Lower lobe of right lung (tissue), 2 donors: ENCODE data around the gene GOLGA3. TPM values are rescaled to one million over a fixed set of nuclear protein-coding genes. Genes with fewer than 3 reads are reported as not detected.
A peak's percentile ranks its signal among the peaks of the same experiment; 100 is the strongest.

ENCODE experiments used
- ATAC-seq, 2 donors: fragments of 200-7000 bp; cut with Tn5 transposase; one replicate each; pipeline ENCODE4 v1.9.1; 2020 to 2022; ENCODE audit warnings: mild to moderate bottlenecking in 2 of 2, moderate library complexity in 2 of 2
- DNase-seq: peaks from one replicate; pipeline ENCODE4 v3.0.0-alpha.2; 2020
- H3K27ac ChIP-seq: fragments of 200-600 bp; one replicate; pipeline ENCODE4 v1.8.0; 2022
- H3K27me3 ChIP-seq: fragments of 200-600 bp; one replicate; pipeline ENCODE4 v1.8.0; 2022; ENCODE audit warnings: low read depth
- H3K36me3 ChIP-seq: fragments of 200-600 bp; one replicate; pipeline ENCODE4 v1.8.0; 2022; ENCODE audit warnings: mild to moderate bottlenecking
- H3K4me1 ChIP-seq: fragments of 200-600 bp; one replicate; pipeline ENCODE4 v1.8.0; 2022
- H3K4me3 ChIP-seq: fragments of 200-600 bp; one replicate; pipeline ENCODE4 v1.8.0; 2022; ENCODE audit warnings: mild to moderate bottlenecking
- H3K9me3 ChIP-seq: fragments of 200-600 bp; one replicate; pipeline ENCODE4 v1.8.0; 2022
- intact Hi-C: fragments of 100-400 bp; cut with DNase I; formaldehyde crosslinking; loops from one replicate; pipeline ENCODE4 v1.11.0; 2022
- total RNA-seq: library from RNA; stranded (reverse); fragmentation: NEBNext Ultra II Directional; extraction: Animal tissue kit (Norgen Biotek cat#: 25700); gene quantifications from one replicate; pipeline ENCODE4 v1.2.1, GENCODE V29; 2021
- TF ChIP-seq, protein P1 (sequence below): fragments of 200-600 bp; IDR thresholded peaks from one replicate; pipeline ENCODE4 v1.8.0; 2022; ENCODE audit warnings: antibody characterized with exemption, mild to moderate bottlenecking
- donor health status: DM: no; HTN: yes; CAD: no; lungs with severe emphysema.

Gene GOLGA3
- total RNA-seq, 1 donor from 2014 or later: 59.7 TPM

DNA sequence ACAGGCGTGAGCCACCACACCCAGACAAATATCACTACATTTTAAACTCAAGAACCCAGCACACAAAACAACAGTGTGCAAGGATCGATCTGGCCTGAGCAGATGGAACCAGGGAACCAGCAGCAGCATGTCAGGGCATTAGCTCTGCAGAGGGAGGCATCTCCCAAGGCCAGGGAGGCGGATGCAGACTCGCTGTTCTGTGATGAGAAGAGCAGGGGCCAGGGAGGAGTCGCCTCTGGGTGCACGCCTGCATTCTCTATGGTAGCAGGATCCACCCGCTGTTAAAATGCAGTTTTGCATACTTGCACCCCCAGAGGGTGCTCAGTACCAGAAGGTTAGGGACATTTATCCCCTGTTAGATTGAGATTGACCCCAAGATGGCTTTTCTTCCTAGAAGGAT lies 100.2 kb downstream of the GOLGA3 start:
- no peaks in the 10 kb centered on the region for H3K4me1 ChIP-seq
- no peaks in the 10 kb centered on the region for H3K9me3 ChIP-seq
- TF ChIP-seq, protein P1, sequence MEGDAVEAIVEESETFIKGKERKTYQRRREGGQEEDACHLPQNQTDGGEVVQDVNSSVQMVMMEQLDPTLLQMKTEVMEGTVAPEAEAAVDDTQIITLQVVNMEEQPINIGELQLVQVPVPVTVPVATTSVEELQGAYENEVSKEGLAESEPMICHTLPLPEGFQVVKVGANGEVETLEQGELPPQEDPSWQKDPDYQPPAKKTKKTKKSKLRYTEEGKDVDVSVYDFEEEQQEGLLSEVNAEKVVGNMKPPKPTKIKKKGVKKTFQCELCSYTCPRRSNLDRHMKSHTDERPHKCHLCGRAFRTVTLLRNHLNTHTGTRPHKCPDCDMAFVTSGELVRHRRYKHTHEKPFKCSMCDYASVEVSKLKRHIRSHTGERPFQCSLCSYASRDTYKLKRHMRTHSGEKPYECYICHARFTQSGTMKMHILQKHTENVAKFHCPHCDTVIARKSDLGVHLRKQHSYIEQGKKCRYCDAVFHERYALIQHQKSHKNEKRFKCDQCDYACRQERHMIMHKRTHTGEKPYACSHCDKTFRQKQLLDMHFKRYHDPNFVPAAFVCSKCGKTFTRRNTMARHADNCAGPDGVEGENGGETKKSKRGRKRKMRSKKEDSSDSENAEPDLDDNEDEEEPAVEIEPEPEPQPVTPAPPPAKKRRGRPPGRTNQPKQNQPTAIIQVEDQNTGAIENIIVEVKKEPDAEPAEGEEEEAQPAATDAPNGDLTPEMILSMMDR: no peak
- no peak overlapping the region for H3K27ac ChIP-seq
- ATAC-seq (no peak), DNase-seq (no peak)
- intact Hi-C loops: no loop called here
- no peaks in the 10 kb centered on the region for H3K27me3 ChIP-seq
- peaks cover 84% of the 10 kb centered on the region for H3K36me3 ChIP-seq
- H3K4me3 ChIP-seq: no peak overlapping the region

DNA sequence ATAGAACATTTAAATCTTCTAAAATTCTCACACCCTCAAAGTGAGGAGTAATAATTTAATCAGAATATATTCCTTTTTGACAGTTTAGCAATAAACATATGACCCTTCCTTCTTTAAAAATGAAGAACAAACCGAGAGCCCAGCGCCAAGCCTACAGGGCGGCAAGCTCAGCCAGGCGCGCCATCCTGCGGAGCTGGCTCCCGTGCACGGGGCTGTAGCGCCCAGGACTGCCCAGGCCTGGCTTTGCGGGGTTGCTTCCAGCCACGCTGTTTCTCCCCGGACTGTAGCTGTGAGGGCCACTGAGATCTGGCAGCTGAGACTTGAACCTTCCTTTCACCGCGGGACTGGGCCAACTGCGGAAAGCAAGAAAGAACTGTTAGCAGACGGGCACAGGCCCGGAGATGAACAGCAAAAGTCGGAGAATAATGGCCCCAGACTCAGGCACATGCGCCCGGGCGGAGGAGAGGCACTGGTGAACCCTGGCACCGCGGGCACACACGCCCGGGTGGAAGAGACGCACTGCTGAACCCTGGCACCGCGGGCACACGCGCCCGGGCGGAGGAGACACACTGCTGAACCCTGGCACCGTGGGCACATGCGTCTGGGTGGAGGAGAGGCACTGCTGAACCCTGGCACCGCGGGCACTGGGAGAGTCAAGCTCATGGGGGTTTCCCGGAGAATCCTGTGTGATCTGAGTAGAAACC lies 101.4 kb downstream of the GOLGA3 start:
- intact Hi-C loops: no loop called here

DNA sequence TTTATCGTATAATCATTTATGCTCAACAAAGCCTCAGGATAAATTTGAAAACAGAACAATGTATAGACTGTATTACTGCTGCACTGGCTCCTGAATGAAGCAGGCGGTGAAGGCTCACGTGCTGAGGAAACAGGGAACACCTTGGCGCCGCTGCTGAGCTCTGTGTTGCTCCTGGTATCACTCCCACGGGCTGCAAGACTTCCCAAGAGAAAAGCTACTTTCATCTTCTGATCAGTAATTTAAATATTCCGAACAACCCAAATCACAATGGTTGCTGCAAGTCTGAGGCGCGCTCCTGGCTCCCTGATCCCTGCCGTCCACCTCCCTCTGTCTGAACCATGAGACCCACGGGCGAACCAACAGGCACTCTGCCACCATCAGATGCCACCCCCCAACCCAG lies 102.3 kb downstream of the GOLGA3 start:
- Histone ChIP-seq H3K9me3 (no peaks in the 10 kb centered on the region), H3K27ac (no peak overlapping the region), H3K36me3 (peaks cover 95% of the 10 kb centered on the region), H3K4me3 (no peak overlapping the region), H3K4me1 (no peaks in the 10 kb centered on the region), H3K27me3 (no peaks in the 10 kb centered on the region)
- TF ChIP-seq, protein P1: no peak
- intact Hi-C loops: no loop called here
- ATAC-seq (no peak), DNase-seq (no peak)

More for the DNA sequence above, 101.4 kb downstream of the GOLGA3 start:
- Histone ChIP-seq H3K4me1 (no peaks in the 10 kb centered on the region), H3K9me3 (no peaks in the 10 kb centered on the region), H3K27ac (no peak overlapping the region), H3K27me3 (no peaks in the 10 kb centered on the region), H3K36me3 (peaks cover 93% of the 10 kb centered on the region), H3K4me3 (no peak overlapping the region)
- DNase-seq (no peak), ATAC-seq (peak in 1 of 2 donors; percentile 30)
- TF ChIP-seq, protein P1: no peak

DNA sequence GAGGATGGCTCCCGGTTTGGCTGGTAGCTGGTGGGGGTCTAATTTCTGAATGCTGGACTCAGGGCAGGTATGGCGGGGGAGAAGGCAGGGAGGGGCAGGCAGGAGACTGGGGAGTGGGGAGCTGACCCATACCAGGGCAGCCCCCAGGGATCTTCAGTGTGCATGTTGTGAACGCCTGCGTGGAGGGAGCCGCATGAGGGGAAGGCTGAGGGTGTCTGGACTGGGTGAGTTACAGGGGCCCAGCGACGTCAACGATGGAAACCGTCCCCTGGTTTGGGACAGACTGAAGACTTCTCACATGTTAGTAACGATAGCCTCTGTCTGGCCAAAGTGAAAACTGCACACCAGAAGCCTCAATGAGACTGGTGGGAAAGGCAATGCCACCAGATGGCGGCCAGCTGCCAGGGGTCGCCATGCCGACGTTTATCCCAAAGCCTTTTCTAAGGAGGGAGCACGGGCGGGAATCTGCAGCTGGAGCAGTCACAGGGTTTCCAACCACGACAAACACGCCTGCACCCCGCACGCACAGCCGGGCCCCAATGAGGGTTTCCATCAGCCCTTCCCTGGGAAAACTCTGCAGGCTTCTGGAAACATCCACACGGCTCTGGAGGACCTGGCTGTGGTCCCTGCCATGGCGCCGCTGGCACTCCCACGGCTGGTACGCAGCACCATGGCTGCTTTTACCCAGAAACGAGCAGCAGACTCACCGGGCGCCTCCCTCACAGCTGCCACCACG lies 104.0 kb downstream of the GOLGA3 start:
- intact Hi-C loops: no loop called here
- no peak for ATAC-seq
- Histone ChIP-seq H3K4me3 (no peak overlapping the region), H3K4me1 (no peaks in the 10 kb centered on the region), H3K36me3 (peaks cover 95% of the 10 kb centered on the region), H3K9me3 (no peaks in the 10 kb centered on the region), H3K27me3 (no peaks in the 10 kb centered on the region), H3K27ac (no peak overlapping the region)
- DNase-seq: no peak
- TF ChIP-seq, protein P1: no peak

DNA sequence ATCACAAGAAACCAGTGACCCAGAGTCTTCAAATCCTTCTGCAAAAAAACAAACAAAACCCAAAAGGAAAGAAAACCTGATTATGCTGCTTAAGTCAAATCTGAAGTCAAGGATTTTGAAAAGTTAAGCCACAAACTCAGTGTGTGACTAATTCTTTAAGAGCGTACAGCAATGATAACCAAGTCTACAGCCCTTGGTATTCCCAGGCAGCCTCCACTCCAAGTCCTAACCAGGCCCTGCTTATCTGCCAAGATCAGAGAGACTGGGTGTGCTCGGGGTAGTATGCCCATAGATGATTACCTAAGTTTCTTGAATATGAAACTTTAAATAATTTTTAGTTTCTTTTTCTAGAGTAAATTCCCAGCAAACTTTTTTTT lies 104.9 kb downstream of the GOLGA3 start:
- TF ChIP-seq, protein P1: no peak
- Histone ChIP-seq H3K4me1 (no peaks in the 10 kb centered on the region), H3K27me3 (no peaks in the 10 kb centered on the region), H3K27ac (no peak overlapping the region), H3K36me3 (peaks cover 99% of the 10 kb centered on the region), H3K9me3 (no peaks in the 10 kb centered on the region), H3K4me3 (no peak overlapping the region)
- intact Hi-C loops: no loop called here
- DNase-seq (no peak), ATAC-seq (no peak)
